ENCODE results near the gene C1QBP. TPM values are rescaled to one million over a fixed set of nuclear protein-coding genes. Genes with fewer than 3 reads are reported as not detected.
"Not testable (repeated sequence)": the region's sequence is repeated elsewhere in the genome, so short reads cannot be mapped to it uniquely, and the experiment has no call there.

Gene C1QBP
- total RNA-seq, 1 donor, result 113 TPM

DNA sequence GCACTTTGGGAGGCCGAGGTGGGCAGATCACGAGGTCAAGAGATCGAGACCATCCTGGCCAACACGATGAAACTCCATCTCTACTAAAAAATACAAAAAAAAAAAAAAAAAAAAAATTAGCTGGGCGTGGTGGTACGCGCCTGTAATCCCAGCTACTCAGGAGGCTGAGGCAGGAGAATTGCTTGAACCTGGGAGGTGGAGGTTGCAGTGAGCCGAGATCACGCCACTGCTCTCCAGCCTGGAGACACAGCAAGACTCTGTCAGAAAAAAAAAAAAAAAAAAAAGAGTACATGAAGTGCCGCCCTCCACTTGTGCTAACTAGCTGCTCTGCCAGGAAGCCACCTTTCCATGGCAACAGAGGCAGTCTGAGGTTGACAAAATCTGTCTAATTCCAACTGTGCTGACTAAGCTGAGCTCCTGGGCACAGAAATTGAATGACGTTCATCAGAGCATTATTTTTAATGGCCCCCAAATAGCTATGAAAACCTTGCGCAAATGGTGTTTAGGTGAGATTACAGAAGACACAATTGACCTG lies 3.1 kb downstream of the C1QBP start:
- peak in 1 of 3 donors; percentile 58 for DNase-seq (ENCODE audit: low read depth in 2 of 3, low spot score in 2 of 3)

DNA sequence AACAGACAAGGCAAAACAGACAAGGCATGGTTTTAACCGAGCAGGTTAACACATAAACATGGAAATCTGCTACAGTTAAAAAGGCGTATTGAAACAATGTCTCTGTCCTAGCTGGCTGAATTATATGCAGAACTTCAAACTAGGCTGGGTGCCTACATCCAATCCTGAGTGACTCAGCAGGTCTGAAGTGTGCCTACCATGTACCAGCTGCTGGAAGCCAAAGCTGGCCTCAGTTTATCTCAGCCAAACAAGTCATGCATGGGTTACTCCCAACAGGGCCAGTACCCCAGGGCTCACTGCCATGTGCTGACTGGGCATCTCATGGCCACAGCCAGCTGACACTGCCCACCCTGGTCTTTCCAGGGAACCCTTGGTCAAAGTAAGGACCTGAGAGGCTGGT lies 4.0 kb downstream of the C1QBP start:
- DNase-seq (ENCODE audit: low read depth in 2 of 3, low spot score in 2 of 3), result no peak

DNA sequence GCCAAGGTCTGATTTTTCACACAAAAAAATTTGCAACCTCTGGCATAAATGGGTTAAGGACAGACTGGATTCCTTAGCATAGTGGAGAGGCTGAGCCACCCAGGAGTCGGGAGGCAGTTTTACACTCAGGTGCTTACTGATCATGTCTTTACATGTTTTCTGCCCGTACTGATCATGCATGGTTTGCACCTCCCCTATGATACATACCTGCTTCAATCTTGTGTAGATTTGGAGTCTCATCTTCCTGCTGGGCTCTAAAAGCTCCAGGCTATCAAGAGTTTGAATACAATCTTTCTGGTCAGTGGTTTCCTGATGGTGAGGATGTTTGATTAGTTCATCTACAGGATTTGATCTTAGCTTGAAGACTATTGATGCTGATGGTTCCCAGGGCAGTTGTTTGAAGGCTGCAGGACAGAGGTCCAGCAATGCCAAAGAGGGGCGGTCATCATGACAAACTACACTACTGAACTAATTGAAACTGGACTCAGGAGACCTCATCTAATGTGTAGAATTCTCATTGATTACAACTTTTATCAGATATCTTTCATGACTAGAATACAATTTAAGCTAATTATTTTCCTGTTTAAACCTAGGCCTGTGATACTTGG lies 6.9 kb downstream of the C1QBP start:
- DNase-seq (ENCODE audit: low read depth in 2 of 3, low spot score in 2 of 3), result no peak

DNA sequence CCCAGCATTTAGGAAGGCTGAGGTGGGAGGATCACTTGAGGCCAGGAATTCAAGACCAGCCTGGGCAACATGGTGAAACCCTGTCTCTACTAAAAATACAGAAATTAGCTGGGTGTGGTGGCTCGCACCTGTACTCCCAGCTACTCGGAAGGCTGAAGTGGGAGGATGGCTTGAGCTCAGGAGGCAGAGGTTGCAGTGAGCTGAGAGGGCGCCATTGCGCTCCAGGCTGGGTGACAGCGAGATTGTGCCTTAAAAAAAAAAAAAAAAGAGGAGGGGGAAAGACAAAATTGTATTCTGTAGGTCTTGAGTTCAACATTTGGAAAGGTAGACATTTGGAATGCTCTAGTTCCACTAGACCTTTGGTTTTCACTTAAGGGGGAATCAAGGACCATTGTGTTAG lies 7.7 kb downstream of the C1QBP start:
- DNase-seq (ENCODE audit: low read depth in 2 of 3, low spot score in 2 of 3), result not testable (repeated sequence)

DNA sequence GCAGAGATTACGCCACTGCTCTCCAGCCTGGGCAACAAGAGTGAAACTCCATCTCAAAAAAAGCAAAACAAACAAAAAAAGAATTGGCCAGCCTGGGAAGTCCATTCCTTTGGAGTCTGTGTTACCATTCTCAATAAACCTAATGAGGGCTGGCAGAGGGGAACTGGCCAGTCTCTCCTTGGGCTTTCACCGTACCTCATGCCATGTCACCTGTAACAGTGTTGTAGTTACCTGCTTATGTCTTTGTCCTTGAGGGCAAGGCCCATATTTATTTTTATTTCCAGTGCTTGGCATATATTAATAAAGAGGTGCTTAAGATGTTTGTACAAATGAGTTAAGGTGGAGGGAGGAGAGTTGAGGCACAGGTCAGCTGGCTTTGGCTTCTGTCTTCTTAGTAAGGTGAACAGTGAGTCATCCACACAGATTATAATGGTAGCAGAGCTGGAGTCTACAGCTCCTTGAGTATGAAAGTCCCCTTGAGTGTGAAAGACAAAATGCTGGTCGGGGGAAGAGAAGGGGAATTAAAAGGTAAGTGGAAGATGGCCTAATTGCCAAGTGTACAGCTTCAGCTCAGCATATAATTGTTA lies 8.4 kb downstream of the C1QBP start:
- DNase-seq (ENCODE audit: low read depth in 2 of 3, low spot score in 2 of 3), result no peak

DNA sequence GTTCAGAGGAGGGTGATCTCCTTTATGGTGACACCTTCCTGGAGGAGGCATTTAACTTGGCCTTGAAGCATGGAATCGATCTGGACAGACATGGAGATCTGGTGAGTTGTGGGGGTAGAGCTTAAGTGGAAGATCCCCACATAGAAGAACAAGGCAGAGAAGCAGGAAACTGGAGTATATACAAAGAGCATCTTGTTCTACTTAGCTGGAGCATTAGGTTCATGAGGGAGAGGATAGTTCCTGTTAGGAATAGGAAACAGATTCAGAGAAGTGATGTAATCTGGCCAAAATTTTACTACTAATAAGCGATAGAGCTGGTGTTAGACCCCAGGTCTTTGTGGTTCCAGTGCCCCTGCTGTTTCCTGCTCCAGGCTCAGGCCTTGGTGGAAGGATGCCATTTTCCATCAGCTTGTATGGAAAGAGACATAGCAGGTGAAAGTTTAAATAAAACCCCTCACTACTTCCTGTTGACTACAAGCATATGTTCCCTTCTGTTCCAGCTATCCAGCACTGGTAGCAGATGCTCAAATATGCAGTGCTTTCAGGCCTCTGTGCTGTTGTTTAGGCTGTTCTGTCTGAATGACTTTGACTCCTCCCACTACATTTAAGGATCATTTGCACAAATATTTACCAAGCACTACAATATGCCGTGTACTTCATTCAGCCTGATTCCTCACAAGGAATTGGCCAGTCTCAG lies 9.6 kb downstream of the C1QBP start:
- no peak for DNase-seq (ENCODE audit: low read depth in 2 of 3, low spot score in 2 of 3)

DNA sequence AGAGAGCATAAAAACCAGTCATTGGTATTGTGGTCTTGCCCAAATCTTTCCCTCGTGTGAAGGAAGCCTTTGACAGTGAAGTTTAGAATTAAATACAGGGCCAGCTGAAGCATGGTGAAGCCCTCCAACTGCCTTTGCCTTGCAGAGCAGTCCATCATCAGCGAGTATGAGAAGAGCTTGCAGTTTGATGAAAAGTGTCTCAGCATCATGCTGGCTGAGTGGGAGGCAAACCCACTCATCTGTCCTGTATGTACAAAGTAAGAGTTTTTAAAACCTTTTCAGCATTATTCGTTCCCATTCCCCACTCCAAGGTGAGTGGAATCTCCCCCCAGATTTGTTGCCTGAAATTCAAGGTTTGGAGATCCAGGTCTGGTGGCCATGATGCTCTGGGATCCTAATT lies 13.1 kb downstream of the C1QBP start:
- no peak for DNase-seq (ENCODE audit: low read depth in 2 of 3, low spot score in 2 of 3)

DNA sequence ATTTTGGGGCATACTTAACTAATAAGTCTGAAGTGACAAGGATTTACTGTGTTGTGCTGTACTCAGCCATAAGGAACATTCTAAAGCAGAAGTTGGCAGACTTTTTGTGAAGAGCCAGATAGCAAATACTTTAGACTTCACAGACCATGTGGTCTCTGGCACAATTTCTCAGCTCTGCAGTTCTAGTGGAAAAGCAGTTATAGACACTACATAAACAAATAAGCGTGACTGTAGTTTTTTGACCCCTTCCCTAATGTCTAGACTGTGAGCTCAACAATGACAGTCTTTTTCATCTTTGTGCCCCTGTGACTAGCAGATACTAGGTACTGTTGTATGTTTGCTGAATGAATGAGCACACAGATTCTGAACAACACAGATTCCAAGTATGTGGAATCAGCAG lies 14.0 kb downstream of the C1QBP start:
- no peak for DNase-seq (ENCODE audit: low read depth in 2 of 3, low spot score in 2 of 3)

DNA sequence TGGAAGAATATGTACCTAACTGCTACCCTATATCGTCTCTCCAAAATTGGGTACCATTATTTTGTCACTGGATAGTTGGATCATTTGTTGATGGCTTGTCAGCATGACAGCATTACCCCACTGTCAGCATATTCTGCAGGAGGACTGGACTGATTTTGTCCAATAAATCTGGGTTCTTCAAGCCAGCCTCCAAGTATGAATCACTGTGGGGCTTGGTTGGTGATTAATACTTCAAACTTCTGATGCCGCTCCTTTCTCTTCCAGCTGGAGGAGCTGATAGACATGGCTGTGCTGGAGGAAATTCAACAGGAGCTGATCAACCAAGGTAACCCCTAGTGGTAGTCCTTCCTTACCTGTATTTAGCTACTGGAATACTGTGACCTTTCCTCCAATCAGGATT lies 16.4 kb downstream of the C1QBP start:
- no peak for DNase-seq (ENCODE audit: low read depth in 2 of 3, low spot score in 2 of 3)

DNA sequence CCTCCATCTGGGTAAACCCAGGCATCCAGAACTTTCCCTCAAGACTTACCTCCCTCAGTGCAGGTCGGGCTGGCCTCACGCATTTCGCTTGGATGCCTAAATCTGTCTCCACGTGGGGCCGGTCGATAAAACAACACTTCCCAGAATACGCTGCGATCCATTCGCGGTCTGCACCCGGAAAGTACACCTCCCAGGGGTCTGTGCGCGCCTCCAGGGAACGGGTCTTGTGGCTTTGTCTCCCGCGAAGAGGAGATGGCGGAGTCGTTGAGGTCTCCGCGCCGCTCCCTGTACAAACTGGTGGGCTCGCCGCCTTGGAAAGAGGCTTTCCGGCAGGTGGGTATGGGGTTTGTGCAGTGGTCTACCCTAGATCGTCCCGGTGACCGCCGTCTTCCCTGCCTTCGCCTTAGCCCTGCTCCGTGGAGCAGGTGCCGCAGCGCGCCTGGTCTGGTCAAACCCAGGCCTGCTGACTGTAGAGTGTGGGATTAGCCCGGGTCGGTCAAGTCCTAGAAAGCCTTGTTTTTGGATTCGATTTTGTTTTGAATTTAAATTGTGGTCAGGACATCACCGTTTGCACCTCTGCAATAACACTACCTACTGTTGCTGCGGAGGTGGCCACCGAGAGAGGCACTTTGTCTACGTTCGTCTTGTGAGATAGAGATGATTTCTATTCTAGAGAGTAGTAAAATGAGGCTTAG lies 18.8 kb downstream of the C1QBP start, which contains the start of gene RPAIN:
Gene RPAIN, plus strand, starts transcription at position 224 of the 695 bp plus-strand sequence. Its CDS starts 29 bp downstream, at position 253.
- peak; percentile 72 to 94 (median 90) for DNase-seq (ENCODE audit: low read depth in 2 of 3, low spot score in 2 of 3)

DNA sequence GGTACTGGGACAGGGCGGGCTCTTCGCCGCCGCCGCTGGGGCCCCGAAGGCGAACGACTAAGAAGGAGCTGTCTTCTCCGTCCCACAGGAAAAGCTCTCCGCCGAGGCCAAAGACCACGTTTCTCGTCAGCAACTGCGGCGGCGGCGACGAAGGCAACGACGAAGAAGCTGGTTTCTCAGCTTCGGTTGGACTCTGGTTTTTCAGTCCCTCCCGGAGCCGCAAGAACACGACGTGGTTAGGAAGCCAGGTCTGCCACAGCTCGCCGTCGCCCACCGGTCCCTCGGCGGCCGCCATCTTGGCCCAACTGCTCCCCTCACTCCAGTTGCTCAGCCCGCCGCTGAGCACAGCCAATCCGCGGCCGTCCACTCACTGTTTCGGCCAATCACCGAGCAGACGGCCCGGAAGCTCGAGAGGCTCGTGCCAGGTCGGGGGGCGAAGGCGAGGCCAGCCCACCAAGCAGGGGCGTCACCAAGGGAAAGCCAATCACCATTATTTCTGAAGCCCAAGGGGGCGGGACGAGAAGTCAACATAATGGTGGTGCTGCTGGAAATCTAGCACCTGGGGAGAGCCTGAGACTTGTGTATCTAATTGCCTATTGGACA lies 19.5 kb downstream of the C1QBP start, which contains the start of gene NUP88:
Gene NUP88, minus strand, starts transcription at position 307 of the 603 bp plus-strand sequence. Its CDS starts 12 bp downstream, at position 295.
- peak; percentile 77 to 99 (median 98) for DNase-seq (ENCODE audit: low read depth in 2 of 3, low spot score in 2 of 3)

DNA sequence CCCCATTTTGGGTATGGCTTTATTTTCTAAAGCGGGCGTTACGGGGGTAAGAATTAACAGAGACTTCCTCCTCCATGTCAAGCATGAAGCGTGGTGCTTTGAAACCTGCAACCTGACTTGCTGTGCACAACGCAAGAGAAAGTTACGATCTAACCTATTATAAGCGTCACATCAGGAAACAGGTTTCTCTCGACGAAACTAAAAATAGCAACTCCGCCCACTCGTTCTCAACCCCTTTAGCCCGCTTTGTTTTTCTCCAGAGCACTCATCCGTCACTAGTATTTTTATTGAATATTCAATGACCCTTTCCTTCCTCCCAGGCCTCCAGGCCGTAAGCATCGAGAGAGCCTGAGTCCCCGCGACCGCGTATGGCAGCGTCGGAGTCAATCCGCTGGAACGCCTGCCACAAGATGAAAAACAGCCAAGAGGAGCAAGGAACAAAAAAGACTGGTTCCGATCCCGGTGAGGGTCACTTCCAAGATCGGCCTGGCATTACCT lies 20.0 kb downstream of the C1QBP start:
- peak; percentile 50 to 82 (median 68) for DNase-seq (ENCODE audit: low read depth in 2 of 3, low spot score in 2 of 3)

DNA sequence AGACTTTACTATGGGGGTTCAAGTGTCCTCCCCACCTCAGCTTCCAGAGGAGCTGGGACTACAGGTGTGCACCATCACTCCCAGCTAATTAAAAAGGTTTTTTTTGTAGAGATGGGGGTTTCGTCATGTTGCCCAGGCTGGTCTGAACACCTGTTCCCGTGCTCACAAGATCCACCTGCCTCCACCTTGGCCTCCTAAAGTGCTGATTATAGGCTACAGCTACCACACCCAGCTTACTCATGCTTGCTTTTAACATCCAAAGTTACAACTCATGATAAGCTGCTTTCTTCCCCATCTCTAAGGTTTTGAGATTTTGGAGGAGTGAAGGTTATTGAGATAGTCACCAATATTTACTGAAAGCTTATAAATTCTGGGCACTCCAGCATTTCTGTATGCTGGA lies 22.1 kb downstream of the C1QBP start:
- DNase-seq (ENCODE audit: low read depth in 2 of 3, low spot score in 2 of 3), result no peak

DNA sequence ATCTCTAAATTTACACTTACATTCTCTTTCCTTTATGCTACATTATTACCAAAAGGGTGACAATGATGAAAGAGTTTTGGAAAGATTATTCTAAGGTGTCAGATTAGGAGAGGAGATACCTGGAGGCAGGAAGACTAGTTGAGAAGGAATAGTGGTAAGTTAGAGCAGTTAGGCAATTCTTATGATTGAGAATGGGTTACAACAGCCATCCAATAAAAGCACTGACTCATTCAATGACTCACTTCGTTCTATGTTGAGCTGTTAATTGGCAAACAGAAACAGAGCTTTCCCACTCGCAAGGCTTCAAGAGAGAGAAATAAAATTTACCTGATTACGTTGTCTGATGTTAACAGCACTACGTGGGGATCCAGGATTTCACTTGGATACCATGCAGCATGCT lies 25.3 kb downstream of the C1QBP start:
- DNase-seq (ENCODE audit: low read depth in 2 of 3, low spot score in 2 of 3), result no peak

DNA sequence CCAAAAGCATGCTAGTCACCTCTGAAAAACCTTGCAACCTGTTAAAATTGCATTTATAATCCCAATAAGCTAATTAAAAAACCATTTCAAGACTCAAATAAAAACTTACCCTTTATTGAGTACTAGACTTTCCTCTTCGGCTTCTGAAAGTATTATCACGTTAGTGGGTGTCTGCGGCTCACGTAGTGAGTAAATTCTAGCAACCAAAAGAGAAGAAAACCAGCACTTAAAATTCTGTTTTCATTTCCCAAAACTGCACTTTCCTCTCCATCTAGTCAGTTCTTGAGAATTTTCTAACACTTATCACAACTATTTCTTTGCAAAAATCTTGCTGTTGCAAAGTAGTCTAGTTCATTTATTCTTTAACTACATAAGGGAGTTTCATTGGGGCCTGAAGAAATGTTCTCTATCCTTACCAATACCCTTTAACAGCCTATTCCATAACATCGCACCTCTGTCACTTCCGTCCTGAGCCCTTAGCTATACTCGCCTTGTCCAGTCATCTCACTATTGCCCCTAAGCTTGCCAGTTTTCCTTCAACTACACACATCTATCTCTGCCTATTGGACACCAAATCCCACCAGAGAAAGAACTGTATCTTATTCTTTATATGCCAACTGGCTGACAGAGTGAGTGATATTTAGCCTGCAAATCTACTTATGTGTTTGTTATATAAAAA lies 28.2 kb downstream of the C1QBP start:
- DNase-seq (ENCODE audit: low read depth in 2 of 3, low spot score in 2 of 3), result no peak

DNA sequence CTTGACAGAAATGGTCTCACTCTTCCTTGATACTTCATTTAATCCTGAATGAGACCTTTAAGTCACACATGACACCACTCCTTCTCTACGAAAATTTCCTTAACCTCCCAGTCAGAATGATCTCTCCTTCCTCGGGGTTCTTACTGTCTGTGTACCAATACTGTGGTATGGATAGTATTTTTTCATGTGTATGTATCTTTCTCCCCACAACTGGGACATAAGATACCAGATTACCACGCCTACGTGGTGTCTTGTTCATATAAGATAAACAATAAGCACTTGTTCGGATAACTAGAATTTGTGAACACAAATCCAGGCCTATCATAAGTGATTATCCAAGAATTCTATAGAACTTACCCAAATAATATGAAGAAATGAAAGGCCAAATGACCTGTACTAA lies 30.8 kb downstream of the C1QBP start:
- DNase-seq (ENCODE audit: low read depth in 2 of 3, low spot score in 2 of 3), result no peak

DNA sequence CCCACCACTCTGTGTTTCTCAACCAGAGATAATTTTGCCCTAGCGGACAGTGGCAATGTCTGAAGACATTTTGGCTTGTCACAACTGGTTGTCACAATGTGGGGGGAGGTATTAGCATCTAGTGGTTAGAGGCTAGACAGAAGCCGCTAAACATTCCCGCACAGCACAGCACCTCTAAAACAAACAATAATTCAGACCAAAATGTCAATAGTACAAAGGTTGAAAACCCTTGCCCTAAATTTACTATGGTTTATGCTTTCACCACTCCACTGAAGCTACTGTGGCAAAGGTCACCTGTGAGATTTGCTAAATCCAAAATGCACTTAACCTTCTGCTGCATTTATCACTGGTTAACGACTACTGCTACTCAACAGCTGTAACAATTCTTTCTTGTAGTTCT lies 33.6 kb downstream of the C1QBP start:
- DNase-seq (ENCODE audit: low read depth in 2 of 3, low spot score in 2 of 3), result no peak

DNA sequence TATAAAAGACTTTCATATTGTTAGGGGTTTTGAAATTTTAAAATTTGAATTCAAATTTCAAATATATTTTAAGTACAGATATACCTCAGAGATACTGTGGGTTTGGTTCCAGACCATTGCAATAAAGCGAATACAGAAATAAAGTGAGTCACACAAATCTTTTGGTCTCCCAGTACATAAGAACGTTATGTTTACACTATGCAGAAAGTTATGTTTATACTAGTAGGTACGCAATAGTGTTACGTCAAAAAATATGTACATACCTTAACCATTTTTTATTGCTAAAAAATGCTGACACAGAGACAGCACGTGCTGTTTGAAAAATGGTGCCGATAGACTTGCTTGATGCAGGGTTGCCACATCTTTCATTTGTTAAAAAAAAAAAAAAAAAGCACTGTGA lies 39.2 kb downstream of the C1QBP start:
- no peak for DNase-seq (ENCODE audit: low read depth in 2 of 3, low spot score in 2 of 3)

DNA sequence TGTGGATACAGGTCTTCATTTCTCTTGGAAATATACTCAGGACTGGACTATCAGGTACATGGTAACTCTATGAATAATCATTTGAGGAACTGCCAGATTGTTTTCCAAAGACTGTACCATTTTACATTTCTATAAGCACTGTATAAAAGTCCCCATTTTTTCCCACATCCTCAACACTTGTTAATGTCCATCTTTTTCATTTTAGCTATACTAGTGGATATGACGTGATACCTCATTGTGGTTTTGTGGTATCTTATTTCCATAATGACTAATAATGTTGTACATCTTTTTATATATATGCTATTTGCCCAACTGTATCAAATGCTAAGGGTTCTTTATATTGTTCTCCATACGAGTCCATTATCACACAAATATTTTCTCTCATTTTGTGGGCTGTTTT lies 42.3 kb downstream of the C1QBP start:
- no peak for DNase-seq (ENCODE audit: low read depth in 2 of 3, low spot score in 2 of 3)

DNA sequence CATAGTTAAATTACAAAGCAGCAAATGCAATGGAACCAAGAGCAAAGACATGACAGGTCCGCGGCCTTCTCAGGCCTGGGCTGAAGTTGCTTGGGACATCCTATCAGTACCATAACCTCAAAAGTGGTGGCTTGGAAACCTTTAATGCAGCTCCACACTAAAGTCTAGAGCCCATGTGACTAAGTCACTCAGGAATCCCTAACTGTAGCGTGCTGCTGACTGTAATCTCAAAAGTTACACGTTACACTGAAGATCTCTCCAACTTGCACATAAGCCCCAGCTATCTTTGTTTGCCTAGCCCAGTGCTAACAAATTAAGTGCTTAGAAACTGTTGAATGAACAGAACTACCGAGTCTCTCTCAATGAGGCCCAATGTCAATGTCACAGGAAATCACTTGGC lies 47.3 kb downstream of the C1QBP start:
- no peak for DNase-seq (ENCODE audit: low read depth in 2 of 3, low spot score in 2 of 3)
